NCI-H460 (cell line): Measurements from ENCODE around the gene GAL3ST2. TPM values are rescaled to one million over a fixed set of nuclear protein-coding genes. Genes with fewer than 3 reads are reported as not detected.
"Not testable (repeated sequence)": the region's sequence is repeated elsewhere in the genome, so short reads cannot be mapped to it uniquely, and the experiment has no call there.

Source experiments
- DNase-seq: peaks from one replicate; pipeline ENCODE4 v3.0.0-alpha.2; 2016; ENCODE audit warnings: low read depth; ENCODE audit errors: extremely low read depth
- total RNA-seq: library from RNA; depleted of rRNA; stranded (reverse); fragments of >200 nt; shearing (Covaris generic); gene quantifications from 2 replicates; pipeline ENCODE4 v1.2.3, GENCODE V29; 2014

Gene GAL3ST2
- total RNA-seq, 1 experiment from 2014 or later: 0.10 TPM

DNA sequence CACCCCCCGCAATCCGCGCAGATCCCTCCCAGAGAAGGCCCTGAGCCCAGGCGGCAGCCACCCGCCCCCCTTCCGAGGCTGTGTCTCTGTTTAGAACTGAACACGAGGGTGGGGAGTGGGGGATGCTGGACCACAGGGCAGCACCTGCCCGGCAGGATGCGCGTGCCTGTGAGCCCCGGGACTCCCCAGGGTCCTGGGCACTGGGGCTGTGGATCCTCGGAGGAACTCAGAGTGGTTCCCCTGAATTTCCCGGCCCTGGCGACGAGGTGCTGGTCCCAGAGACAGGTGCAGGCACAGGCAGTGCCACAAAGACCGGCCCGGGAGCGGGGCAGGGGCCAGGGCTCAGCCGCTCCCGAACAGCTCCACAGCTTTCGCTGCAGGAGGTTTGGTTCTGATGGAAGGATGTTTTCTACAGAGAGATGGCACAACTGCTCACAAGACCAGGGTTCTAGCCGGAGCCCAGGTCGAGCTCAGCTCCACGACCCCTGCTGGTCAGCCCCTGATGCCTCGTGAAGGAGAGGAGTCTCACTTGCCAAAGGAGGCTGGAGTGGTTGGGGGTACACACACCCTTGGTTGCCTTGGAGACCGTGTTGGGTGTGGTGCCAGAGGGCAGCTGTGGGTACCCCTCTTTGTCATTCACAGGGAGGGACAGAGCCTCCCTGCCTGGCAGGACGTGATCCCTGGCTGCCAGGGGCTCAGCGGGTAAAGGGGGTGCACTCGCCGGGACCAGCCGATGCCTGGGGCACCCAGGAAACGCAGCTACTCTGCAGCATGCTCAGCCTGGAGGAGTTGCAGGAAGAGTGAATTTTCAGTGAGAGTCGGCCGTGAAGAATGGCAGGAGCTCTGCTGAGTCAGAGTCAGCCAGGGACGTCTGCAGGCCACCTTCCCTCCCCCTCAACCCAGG, 28.0 kb downstream of the GAL3ST2 start:
- DNase-seq: no peak

DNA sequence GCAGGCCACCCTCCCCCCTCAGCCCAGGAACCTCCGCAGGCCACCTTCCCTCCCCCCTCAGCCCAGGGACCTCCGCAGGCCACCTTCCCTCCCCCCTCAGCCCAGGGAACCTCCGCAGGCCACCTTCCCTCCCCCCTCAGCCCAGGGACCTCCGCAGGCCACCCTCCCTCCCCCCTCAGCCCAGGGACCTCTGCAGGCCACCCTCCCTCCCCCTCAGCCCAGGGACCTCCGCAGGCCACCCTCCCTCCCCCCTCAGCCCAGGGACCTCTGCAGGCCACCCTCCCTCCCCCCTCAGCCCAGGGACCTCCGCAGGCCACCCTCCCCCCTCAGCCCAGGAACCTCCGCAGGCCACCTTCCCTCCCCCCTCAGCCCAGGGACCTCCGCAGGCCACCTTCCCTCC, 29.6 kb downstream of the GAL3ST2 start:
- not testable (repeated sequence) for DNase-seq

DNA sequence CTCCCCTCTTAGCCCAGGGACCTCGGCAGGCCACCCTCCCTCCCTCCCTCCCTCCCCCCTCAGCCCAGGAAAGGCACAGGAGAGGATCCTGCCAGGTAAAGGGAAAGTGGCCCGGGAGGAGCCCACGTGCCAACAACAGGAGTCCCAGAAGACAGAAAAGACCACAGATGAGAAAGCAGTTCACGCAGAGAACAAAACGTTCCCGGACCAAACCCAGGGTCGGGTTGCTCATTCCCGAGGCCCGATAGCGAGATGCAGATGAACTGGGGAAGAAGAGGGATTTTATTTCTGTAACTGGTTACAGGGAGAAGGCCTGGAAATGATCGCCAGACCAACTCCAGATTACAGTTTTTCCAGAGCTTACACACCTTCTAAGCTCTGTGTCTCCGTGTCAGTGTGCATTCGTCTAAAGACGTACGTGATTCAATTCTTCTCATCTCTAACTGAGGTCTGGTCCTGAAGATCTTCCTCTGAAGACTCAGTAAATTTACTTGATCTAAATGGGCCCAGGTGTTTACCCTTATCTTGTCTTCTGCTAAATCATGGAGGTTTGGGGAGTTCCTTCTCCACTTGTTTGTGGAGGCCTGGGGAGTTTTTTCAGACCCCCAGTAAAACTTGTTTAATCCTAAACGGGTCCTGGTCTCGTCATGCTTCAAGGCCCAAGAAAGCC, 31.6 kb downstream of the GAL3ST2 start:
- DNase-seq: no peak

DNA sequence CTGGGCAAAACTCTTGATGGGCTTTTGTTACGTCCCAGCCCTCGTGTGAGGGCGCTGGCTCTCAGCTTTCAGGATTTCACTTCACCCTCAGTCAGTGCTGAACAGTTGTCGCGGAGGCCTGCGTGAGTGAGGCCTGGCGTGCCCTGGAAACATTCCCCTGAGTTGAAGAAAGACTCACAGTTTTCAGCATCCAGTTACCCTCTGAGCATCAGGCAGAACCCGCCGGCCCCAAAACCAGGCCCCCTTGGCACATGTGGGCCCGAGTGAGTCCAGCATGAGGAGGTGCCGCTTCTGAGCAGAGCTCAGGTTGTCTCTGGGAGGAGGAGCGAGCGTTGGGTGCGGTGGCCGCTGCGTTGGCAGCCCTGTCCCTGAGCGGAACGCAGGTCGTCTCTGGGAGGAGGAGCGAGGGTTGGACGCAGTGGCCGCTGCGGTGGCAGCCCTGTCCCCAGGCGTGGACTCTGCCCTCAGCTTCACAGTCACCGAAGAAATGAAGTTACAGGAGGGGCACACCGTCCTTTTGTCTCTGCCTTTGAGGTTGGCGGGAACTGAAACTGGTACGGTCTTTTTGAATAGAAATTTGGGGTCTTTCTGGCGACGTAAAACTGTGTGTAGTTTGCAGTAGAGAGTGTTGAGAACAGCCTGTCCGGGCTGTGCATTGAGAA, 32.2 kb downstream of the GAL3ST2 start, which contains the start of gene NEU4:
TSS of gene NEU4 (plus strand) at position 473 of the 662 bp plus-strand sequence. CDS start 5,292 bp downstream, outside the sequence.
- no peak for DNase-seq

- no peak for DNase-seq
Measured at GRCh38 chr2:241809383-241810306, 33.0 kb downstream of the GAL3ST2 start.

DNA sequence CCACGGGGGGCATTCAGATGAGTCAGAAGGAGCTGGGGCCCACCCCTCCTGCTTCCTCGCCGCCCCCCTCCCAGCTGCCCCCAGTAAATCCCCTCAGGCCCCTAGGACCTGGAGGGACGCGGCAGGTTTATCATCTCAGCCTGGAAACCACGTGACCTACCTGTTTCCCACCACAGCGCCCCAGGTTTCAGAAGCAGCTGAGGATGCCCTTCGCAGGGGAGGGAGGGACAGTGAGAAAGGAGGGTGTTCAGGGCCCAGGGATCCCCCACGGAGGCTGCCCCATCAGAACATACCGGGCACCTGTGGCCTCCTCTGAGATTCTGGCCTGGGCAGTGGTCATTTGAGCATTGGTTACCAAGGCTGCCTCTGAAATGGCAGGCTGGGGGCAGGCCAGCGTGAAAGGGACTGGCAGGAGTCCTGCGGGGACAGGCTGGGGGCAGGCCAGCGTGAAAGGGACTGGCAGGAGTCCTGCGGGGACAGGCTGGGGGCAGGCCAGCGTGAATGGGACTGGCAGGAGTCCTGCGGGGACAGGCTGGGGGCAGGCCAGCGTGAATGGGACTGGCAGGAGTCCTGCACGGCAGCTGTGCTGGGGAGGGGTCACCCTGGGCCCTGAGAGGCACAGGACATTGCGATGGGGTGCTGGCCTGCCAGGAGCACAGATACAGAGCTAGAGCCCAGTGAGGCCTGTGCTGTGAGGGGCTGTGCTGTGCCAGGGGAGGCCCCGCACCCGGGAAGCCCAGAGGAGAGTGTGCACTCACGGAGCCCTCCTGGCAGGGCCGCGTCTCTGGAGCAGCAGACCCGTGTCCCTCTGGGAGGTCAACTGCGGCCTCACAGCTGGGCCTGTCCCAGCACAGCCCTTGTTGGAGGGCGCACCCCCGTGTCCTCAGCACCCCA, 33.9 kb downstream of the GAL3ST2 start:
- no peak for DNase-seq

GRCh38 chr2:241811201-241811951, 34.8 kb downstream of the GAL3ST2 start:
- DNase-seq: no peak

GRCh38 chr2:241811952-241812729, 35.5 kb downstream of the GAL3ST2 start:
- no peak for DNase-seq

GRCh38 chr2:241812730-241813643, 36.4 kb downstream of the GAL3ST2 start:
- no peak for DNase-seq

- no peak for DNase-seq
Measured at GRCh38 chr2:241813644-241814392, 37.2 kb downstream of the GAL3ST2 start.

DNA sequence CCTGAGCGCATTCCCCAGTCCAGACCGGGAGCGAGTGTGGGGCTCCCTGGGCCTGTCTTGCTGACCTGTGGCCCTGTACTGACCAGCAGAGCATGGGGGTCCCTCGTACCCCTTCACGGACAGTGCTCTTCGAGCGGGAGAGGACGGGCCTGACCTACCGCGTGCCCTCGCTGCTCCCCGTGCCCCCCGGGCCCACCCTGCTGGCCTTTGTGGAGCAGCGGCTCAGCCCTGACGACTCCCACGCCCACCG, 37.7 kb downstream of the GAL3ST2 start:
- no peak for DNase-seq

DNA sequence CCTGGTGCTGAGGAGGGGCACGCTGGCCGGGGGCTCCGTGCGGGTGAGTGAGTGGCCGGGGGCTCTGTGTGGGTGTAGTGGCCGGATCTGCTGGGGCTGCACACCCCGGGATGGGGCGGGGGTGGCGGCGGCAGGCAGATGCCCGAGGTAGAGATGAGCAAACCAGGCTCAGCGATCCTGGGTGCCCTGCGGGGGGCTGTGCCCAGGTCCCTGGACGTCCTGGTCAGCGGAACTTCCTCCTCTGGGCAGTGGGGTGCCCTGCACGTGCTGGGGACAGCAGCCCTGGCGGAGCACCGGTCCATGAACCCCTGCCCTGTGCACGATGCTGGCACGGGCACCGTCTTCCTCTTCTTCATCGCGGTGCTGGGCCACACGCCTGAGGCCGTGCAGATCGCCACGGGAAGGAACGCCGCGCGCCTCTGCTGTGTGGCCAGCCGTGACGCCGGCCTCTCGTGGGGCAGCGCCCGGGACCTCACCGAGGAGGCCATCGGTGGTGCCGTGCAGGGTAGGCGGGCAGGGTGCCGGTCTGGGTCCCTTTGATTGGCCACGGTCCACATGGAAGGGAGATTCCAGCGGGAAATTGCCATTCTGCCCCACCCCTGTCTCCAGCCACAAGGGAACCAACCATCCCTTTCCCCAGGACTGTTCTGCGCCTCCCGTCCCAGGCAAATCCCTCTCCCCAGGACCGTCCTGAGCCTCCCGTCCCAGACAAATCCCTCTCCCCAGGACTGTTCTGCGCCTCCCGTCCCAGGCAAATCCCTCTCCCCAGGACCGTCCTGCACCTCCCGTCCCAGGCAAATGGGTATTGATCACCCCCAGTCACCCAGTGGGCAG, 38.2 kb downstream of the GAL3ST2 start:
- no peak for DNase-seq

- no peak for DNase-seq
Measured at GRCh38 chr2:241815477-241816430, 39.1 kb downstream of the GAL3ST2 start.

DNA sequence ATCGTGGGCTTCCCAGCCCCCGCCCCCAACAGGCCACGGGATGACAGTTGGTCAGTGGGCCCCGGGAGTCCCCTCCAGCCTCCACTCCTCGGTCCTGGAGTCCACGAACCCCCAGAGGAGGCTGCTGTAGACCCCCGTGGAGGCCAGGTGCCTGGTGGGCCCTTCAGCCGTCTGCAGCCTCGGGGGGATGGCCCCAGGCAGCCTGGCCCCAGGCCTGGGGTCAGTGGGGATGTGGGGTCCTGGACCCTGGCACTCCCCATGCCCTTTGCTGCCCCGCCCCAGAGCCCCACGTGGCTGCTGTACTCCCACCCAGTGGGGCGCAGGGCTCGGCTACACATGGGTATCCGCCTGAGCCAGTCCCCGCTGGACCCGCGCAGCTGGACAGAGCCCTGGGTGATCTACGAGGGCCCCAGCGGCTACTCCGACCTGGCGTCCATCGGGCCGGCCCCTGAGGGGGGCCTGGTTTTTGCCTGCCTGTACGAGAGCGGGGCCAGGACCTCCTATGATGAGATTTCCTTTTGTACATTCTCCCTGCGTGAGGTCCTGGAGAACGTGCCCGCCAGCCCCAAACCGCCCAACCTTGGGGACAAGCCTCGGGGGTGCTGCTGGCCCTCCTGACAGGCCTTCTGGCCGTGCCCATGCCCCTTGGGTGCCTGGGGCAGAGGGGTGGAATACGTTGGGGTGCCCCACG, 40.0 kb downstream of the GAL3ST2 start:
- no peak for DNase-seq
